Transverse colon (tissue), 4 donors: ENCODE measurements around the gene CELSR3.

Experiments
- CTCF ChIP-seq, 5 experiments: fragments of 200-600 bp in 3 of 5; fragments of 450-650 bp in 2 of 5; sonication (generic) in 3 of 5; IDR thresholded peaks; 1 replicate in 2 of 5; 2 replicates in 3 of 5; pipeline ENCODE4 v1.5.1; 2016 to 2017; ENCODE audit warnings: antibody characterized with exemption in 5 of 5, inconsistent platforms in 3 of 5, mild to moderate bottlenecking in 2 of 5, moderate library complexity in 1 of 5
- EP300 ChIP-seq: sonication (generic); formaldehyde crosslinking; IDR thresholded peaks from one replicate; pipeline ENCODE4 v1.6.1; 2017; ENCODE audit warnings: antibody characterized with exemption, low read depth
- POLR2A ChIP-seq: fragments of 450-650 bp; IDR thresholded peaks from one replicate; pipeline ENCODE4 v1.6.1; 2016; ENCODE audit warnings: antibody characterized with exemption, mild to moderate bottlenecking, moderate library complexity
- POLR2AphosphoS5 ChIP-seq, 3 donors: sonication (generic); formaldehyde crosslinking; IDR thresholded peaks; one replicate each; pipeline ENCODE4 v1.6.1; 2016; ENCODE audit warnings: antibody characterized with exemption in 3 of 3

- TF ChIP-seq POLR2A (no peak), POLR2AphosphoS5 (IDR thresholded peaks at IDR 0.05) (no peak), CTCF (IDR thresholded peaks at IDR 0.05) (no peak), EP300 (no peak)
Measured at GRCh38 chr3:48681541-48681880, 18.8 kb upstream of the CELSR3 start.
